Sigmoid colon (tissue), 7 donors: ENCODE data around the gene GNG2. TPM values are rescaled to one million over a fixed set of nuclear protein-coding genes. Genes with fewer than 3 reads are reported as not detected.

Experiments used
- DNase-seq: peaks from one replicate; pipeline ENCODE4 v3.0.0-alpha.2; 2019
- H3K27ac ChIP-seq, 4 donors: fragments of 200-600 bp; sonication (generic); one replicate each; pipeline ENCODE4 v1.5.1; 2016 to 2019; ENCODE audit warnings: mild to moderate bottlenecking in 1 of 4
- H3K27me3 ChIP-seq, 3 donors: fragments of 200-600 bp; sonication (generic); one replicate each; pipeline ENCODE4 v1.5.1; 2019; ENCODE audit warnings: mild to moderate bottlenecking in 1 of 3
- H3K36me3 ChIP-seq, 4 donors: fragments of 200-600 bp; sonication (generic); one replicate each; pipeline ENCODE4 v1.5.1; 2016 to 2019
- H3K4me1 ChIP-seq, 4 donors: fragments of 200-600 bp; sonication (generic); one replicate each; pipeline ENCODE4 v1.5.1; 2017 to 2019
- H3K4me3 ChIP-seq, 4 donors: fragments of 200-600 bp; sonication (generic); one replicate each; pipeline ENCODE4 v1.5.1; 2017 to 2019; ENCODE audit warnings: mild to moderate bottlenecking in 2 of 4, moderate library complexity in 1 of 4
- H3K9me3 ChIP-seq, 4 donors: fragments of 200-600 bp in 3 of 4; sonication (generic) in 3 of 4; one replicate each; pipeline versions ENCODE4 v1.5.1 to v1.6.1; 2013 to 2019
- CTCF ChIP-seq, 4 experiments: fragments of 450-650 bp in 3 of 4; fragments of 200-600 bp in 1 of 4; IDR thresholded peaks; one replicate each; pipeline ENCODE4 v1.5.1; 2016 to 2019; ENCODE audit warnings: antibody characterized with exemption in 4 of 4, mild to moderate bottlenecking in 3 of 4, moderate library complexity in 2 of 4
- EP300 ChIP-seq, 4 donors: sonication (generic); formaldehyde crosslinking; IDR thresholded peaks; one replicate each; pipeline ENCODE4 v1.6.1; 2017; ENCODE audit warnings: antibody characterized with exemption in 4 of 4
- POLR2A ChIP-seq, 2 donors: fragments of 450-650 bp; IDR thresholded peaks; one replicate each; pipeline ENCODE4 v1.6.1; 2016; ENCODE audit warnings: antibody characterized with exemption in 2 of 2, mild to moderate bottlenecking in 2 of 2, moderate library complexity in 2 of 2
- POLR2AphosphoS5 ChIP-seq, 4 donors: sonication (generic); formaldehyde crosslinking; IDR thresholded peaks; one replicate each; pipeline ENCODE4 v1.6.1; 2017; ENCODE audit warnings: antibody characterized with exemption in 4 of 4
- WGBS, 2 donors: extraction: QIAGEN DNeasy Blood & Tissue Kit; methylation state at CpG; one replicate each; pipeline ENCODE4 v1.1.7; 2013; 5-methylcytosine and 5-hydroxymethylcytosine counted together
- intact Hi-C: fragments of 100-400 bp; cut with DNase I; formaldehyde crosslinking; loops from one replicate; pipeline ENCODE4 v1.15.1; 2023
- polyA plus RNA-seq, 3 donors: library from polyadenylated mRNA; stranded (reverse); fragments of 200-250 nt; gene quantifications; one replicate each; pipeline ENCODE4 v1.2.3, GENCODE V29; 2013
- total RNA-seq, 4 donors: library from RNA; depleted of rRNA; stranded (reverse); fragments of >200 nt; gene quantifications; one replicate each; pipeline ENCODE4 v1.1.0, GENCODE V29; 2016
- donor health status: healthy with polysubstance abuse.
- donor health status: Bipolar disorder and iron deficiency.
- donor health status: healthy.

GNG2 gene
- total and polyA plus RNA-seq, 7 donors: 9.5 to 44.2 (median 27.3) TPM

GRCh38 chr14:51818748-51819380 lies 41.5 kb upstream of the GNG2 start:
- no peak overlapping the region for H3K4me3 ChIP-seq
- DNase-seq: no peak
- 82 to 85% methylated on average over 9 of the region's 9 CpGs for WGBS, 2 donors
- H3K36me3 ChIP-seq: no peaks in the 10 kb centered on the region
- intact Hi-C loops: no loop called here
- no peaks in the 10 kb centered on the region for H3K9me3 ChIP-seq
- TF ChIP-seq EP300 (IDR thresholded peaks at IDR 0.05) (no peak), POLR2A (IDR thresholded peaks at IDR 0.05) (no peak), POLR2AphosphoS5 (IDR thresholded peaks at IDR 0.05) (no peak), CTCF (IDR thresholded peaks at IDR 0.05) (no peak)
- no peaks in the 10 kb centered on the region for H3K27me3 ChIP-seq
- peaks cover 0 to 24% (median 8%) of the 10 kb centered on the region in 4 donors for H3K4me1 ChIP-seq
- no peak overlapping the region for H3K27ac ChIP-seq

DNA sequence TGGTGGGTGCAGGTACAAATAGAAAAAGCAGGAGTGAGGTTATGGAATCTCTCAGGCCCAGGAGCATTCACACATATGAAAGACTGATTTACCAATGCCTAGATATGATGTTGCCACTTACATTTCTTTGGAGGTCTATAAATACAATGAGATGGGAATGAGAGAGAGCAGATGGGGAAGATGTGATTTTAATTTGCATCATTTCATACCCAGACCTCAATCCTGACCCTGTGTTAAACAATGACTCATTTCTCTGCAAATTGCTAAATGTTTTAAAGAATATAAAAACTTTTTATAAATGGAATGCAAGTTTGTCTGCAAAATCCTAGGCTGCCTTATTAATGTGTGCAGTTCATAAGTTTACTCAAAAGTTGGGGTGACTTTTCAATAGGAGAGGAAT lies 38.6 kb upstream of the GNG2 start:
- Histone ChIP-seq H3K4me1 (peaks cover 0 to 24% (median 10%) of the 10 kb centered on the region in 4 donors), H3K27me3 (no peaks in the 10 kb centered on the region), H3K36me3 (no peaks in the 10 kb centered on the region), H3K9me3 (no peaks in the 10 kb centered on the region), H3K4me3 (no peak overlapping the region), H3K27ac (no peak overlapping the region)
- TF ChIP-seq POLR2A (IDR thresholded peaks at IDR 0.05) (no peak), EP300 (IDR thresholded peaks at IDR 0.05) (no peak), CTCF (IDR thresholded peaks at IDR 0.05) (no peak), POLR2AphosphoS5 (IDR thresholded peaks at IDR 0.05) (no peak)
- intact Hi-C loops: no loop called here
- DNase-seq: no peak

DNA sequence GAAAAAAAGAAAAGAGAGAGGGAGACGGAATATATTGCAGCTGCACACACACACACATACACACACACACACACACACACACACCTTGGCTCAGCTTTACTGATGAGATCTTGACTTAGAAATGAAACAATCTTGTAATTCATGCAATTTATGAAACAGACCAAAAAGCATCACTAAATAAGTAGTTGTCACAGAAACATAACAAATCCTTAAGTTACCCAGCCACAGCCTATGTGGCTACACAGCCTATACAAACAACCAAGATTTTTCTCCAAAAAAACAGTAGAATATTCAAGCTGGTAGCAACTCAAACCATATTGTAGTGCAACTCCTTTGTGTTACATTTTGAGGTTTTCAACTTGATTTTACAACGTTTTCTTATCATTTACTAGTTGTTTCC lies 37.9 kb upstream of the GNG2 start:
- TF ChIP-seq EP300 (IDR thresholded peaks at IDR 0.05): no peak
- TF ChIP-seq POLR2AphosphoS5 (IDR thresholded peaks at IDR 0.05): no peak
- TF ChIP-seq CTCF (IDR thresholded peaks at IDR 0.05): no peak
- TF ChIP-seq POLR2A (IDR thresholded peaks at IDR 0.05): no peak
- H3K27me3 ChIP-seq: no peaks in the 10 kb centered on the region
- 48 to 73% methylated on average over 2 of the region's 2 CpGs for WGBS, 2 donors

DNA sequence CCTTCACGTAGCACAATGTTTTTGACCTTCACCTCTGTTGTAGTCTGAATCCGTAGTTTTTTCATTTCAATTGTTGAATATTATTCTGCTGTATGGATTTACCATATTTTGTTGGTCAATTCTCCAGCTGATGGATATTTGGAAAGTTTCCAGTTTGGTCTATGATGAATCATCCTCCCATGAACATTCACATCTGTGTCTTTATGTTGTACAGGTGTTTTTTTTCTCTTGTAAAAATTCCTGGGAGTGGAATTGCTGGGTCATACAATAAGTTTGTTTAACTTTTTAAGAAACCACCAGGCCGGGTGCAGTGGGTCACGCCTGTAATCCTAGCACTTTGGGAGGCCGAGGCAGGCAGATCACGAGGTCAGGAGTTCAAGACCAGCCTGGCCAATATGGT lies 36.7 kb upstream of the GNG2 start:
- no peak for DNase-seq
- no peaks in the 10 kb centered on the region for H3K36me3 ChIP-seq
- H3K27ac ChIP-seq: peak overlapping the region in 2 of 4 donors; percentile 34 to 43
- intact Hi-C loops: no loop called here
- H3K4me3 ChIP-seq: no peak overlapping the region
- H3K9me3 ChIP-seq: no peaks in the 10 kb centered on the region
- no peak for TF ChIP-seq CTCF (IDR thresholded peaks at IDR 0.05)
- no peak for TF ChIP-seq POLR2A (IDR thresholded peaks at IDR 0.05)
- TF ChIP-seq EP300 (IDR thresholded peaks at IDR 0.05): no peak
- no peak for TF ChIP-seq POLR2AphosphoS5 (IDR thresholded peaks at IDR 0.05)
- H3K4me1 ChIP-seq: peaks cover 0 to 24% (median 10%) of the 10 kb centered on the region in 4 donors
- WGBS, 2 donors: 23 to 61% methylated on average over 6 of the region's 6 CpGs
- no peaks in the 10 kb centered on the region for H3K27me3 ChIP-seq

More for the DNA sequence above, 37.9 kb upstream of the GNG2 start:
- intact Hi-C loops: no loop called here
- Histone ChIP-seq H3K36me3 (no peaks in the 10 kb centered on the region), H3K9me3 (no peaks in the 10 kb centered on the region), H3K4me3 (no peak overlapping the region), H3K4me1 (peaks cover 0 to 24% (median 10%) of the 10 kb centered on the region in 4 donors), H3K27ac (peak overlapping the region in 2 of 4 donors; percentile 32 to 34)
- no peak for DNase-seq

GRCh38 chr14:51824191-51824590 lies 36.2 kb upstream of the GNG2 start:
- WGBS, 2 donors: 83 to 91% methylated on average over 3 of the region's 3 CpGs
- Histone ChIP-seq H3K4me3 (no peak overlapping the region), H3K27me3 (no peaks in the 10 kb centered on the region), H3K9me3 (no peaks in the 10 kb centered on the region), H3K4me1 (peaks cover 0 to 24% (median 10%) of the 10 kb centered on the region in 4 donors), H3K27ac (peak overlapping the region in 2 of 4 donors; percentile 20 to 43), H3K36me3 (no peaks in the 10 kb centered on the region)
- TF ChIP-seq POLR2A (IDR thresholded peaks at IDR 0.05) (no peak), EP300 (IDR thresholded peaks at IDR 0.05) (no peak), CTCF (IDR thresholded peaks at IDR 0.05) (no peak), POLR2AphosphoS5 (IDR thresholded peaks at IDR 0.05) (no peak)
- intact Hi-C loops: no loop called here
- DNase-seq: no peak
